ENCODE results near the gene BRD4. TPM values are rescaled to one million over a fixed set of nuclear protein-coding genes. Genes with fewer than 3 reads are reported as not detected.

Gene BRD4
- total RNA-seq, 2 experiments from 2014 or later = 103 to 110 TPM

DNA sequence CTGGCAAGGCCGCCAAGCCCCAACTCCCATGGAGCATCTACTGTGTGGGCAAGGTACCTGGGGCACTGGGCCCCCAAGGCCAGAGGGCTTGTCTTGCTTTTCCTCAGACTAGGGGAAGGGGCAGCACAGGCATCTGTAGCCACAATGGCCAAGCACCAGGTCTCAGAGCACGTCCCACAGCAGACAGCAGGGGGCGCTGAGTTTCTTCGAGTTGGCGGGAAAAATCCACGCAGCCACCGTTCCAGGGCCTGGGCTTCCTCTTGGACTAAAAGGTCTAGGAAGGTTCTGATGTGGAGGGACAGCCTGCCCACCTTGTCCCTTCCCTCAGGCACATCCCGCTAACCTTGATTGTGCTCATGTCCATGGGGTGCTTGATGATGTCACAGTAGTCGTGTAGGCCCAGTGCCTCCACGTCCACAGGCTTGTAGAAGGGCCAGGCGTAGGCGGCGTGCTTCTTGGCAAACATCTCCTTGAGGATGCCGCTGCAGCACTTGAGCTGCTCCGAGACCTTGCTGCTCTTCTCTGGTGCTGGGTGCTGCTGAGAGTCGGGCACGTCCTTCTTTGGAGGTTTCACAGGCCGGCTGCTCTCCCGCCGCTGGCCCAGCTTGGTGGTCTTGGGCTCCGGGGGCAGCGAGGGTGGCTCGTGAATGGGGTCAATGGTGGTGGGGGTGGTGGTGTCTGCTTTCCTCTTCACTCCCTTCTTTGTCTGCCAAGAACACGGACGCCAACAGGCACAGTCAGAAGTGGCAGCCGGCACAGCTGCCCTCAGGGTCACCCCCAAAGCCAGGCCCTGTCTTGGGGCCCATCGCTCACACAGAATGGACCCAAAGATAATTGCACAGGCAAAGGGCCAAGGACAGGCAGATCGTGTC is 68.0 kb downstream of the BRD4 start:
- Mint-ChIP-seq H3K4me1 (peaks cover 1% of the 10 kb centered on the region), H3K4me3 (no peak overlapping the region), H3K36me3 (ENCODE audit: low read depth) (peaks cover 77% of the 10 kb centered on the region), H3K27me3 (no peaks in the 10 kb centered on the region), H3K9me3 (no peaks in the 10 kb centered on the region), H3K27ac (peak overlapping the region; percentile 3)
- DNase-seq = peak; percentile 71
- POLR2A ChIA-PET = interaction anchor here (1.4 kb wide), 1 partner anchor 116 kb away, joined by 3 read pairs; the partner anchor contains the start of gene AKAP8
- CTCF ChIA-PET = interaction anchor here (0.9 kb wide), 1 partner anchor 14 kb away, joined by 3 read pairs; no protein-coding TSS in a partner anchor

DNA sequence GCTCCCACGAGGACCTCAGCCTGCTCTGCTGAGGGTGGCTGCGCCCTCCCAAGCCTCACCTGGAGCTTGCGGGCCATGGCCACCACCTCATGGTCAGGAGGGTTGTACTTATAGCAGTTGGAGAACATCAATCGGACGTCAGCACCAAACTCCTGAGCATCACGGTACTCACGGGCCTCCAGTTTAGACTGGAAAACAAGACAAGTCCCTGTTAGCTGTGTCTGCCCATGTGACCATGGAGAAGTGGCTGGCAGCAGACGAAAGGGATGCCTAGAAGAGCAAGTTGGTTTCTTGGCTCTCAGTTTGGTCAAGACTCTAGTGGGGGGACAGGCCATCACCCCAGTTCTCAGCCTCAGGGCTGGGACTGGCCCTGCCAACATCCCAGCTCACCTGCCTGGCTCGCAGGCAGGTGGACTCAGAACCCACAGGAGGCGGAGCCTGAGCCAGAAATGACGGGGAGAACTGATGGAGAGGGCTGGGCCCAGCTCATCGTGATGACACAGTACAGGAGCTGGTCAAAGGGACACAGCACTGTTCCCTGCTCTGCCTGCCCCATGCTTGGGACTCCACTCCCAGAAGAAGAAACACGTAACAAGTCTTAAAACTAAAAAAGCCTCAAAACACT is 68.9 kb downstream of the BRD4 start:
- ChIA-PET CTCF (interaction anchor here (0.9 kb wide), 1 partner anchor 13 kb away, joined by 3 read pairs; no protein-coding TSS in a partner anchor), POLR2A (interaction anchor here (1.4 kb wide), 1 partner anchor 117 kb away, joined by 3 read pairs; the partner anchor contains the start of gene AKAP8)
- no peaks in the 10 kb centered on the region for H3K9me3 Mint-ChIP-seq
- H3K36me3 Mint-ChIP-seq (ENCODE audit: low read depth) = peaks cover 79% of the 10 kb centered on the region
- peaks cover under 1% of the 10 kb centered on the region for H3K4me1 Mint-ChIP-seq
- no peak for DNase-seq
- H3K27me3 Mint-ChIP-seq = no peaks in the 10 kb centered on the region
- no peak overlapping the region for H3K27ac Mint-ChIP-seq
- no peak overlapping the region for H3K4me3 Mint-ChIP-seq

DNA sequence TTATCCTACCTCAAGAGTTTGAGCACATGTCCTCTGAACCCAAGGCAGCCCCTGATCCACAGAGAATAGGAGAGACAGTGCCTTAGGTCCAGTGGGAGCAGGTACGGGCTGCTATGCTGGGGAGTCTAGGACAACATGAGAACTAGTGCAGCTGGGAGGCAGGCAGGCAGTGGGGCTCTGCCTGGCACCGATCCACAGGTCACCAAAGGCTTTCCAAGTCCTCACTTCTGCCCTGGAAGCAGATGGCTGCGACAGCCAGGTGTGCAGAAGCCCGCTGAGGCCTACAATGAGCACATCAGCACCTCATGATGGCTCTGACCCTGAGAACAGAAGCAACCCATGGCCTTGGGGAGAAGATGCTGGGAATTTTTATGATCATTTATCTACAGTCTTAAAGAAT is 70.3 kb downstream of the BRD4 start:
- POLR2A ChIA-PET = no interaction called here
- Mint-ChIP-seq H3K4me1 (no peaks in the 10 kb centered on the region), H3K36me3 (ENCODE audit: low read depth) (peaks cover 77% of the 10 kb centered on the region), H3K9me3 (no peaks in the 10 kb centered on the region), H3K4me3 (no peak overlapping the region), H3K27ac (no peak overlapping the region), H3K27me3 (no peaks in the 10 kb centered on the region)
- CTCF ChIA-PET = no interaction called here
- no peak for DNase-seq

DNA sequence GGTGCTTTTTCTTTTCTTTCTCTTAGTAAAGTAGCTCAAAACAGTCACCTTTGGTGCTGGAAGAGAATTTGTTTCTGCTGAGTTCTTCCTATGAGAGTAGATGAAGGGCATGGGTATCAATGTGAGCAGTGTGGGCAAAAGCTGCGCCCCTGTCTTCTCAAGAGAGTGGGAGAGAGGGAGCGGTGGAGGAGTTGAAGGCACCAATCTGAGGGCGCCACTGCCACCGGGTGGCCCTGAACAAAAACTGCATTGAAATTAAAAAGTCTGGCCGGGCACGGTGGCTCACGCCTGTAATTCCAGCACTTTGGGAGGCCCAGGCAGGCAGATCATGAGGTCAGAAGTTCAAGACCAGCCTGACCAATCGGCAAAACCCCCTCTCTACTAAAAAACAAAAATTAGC is 71.4 kb downstream of the BRD4 start:
- Mint-ChIP-seq H3K4me3 (no peak overlapping the region), H3K4me1 (no peaks in the 10 kb centered on the region), H3K27ac (no peak overlapping the region), H3K27me3 (no peaks in the 10 kb centered on the region), H3K9me3 (no peaks in the 10 kb centered on the region), H3K36me3 (ENCODE audit: low read depth) (peaks cover 82% of the 10 kb centered on the region)
- ChIA-PET POLR2A (no interaction called here), CTCF (interaction anchor here (0.7 kb wide), 1 partner anchor 679 kb away, joined by 3 read pairs; no protein-coding TSS in a partner anchor)
- no peak for DNase-seq

DNA sequence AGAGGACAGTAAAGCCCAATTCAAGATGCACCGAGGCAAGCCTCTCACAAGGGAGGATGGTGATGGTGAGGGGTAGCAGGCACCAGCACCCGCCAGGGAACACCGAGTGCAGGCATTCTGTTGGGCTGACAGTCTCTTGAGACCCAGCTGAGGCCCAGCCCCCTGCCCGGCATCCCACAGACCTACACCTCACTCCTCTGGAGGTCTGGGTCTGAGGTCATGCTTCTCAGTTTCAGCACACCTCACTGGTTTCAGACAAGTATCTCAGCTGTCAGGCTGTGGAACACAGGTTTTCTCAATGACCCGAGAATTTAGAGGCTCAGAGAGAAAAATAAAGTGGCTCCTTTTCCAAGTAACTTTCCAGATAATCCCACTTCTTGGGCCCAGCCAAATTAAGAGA is 72.4 kb downstream of the BRD4 start:
- CTCF ChIA-PET = no interaction called here
- POLR2A ChIA-PET = no interaction called here
- peaks cover 86% of the 10 kb centered on the region for H3K36me3 Mint-ChIP-seq (ENCODE audit: low read depth)
- H3K9me3 Mint-ChIP-seq = no peaks in the 10 kb centered on the region
- H3K4me1 Mint-ChIP-seq = no peaks in the 10 kb centered on the region
- DNase-seq = no peak
- H3K4me3 Mint-ChIP-seq = no peak overlapping the region
- H3K27me3 Mint-ChIP-seq = no peaks in the 10 kb centered on the region
- no peak overlapping the region for H3K27ac Mint-ChIP-seq

DNA sequence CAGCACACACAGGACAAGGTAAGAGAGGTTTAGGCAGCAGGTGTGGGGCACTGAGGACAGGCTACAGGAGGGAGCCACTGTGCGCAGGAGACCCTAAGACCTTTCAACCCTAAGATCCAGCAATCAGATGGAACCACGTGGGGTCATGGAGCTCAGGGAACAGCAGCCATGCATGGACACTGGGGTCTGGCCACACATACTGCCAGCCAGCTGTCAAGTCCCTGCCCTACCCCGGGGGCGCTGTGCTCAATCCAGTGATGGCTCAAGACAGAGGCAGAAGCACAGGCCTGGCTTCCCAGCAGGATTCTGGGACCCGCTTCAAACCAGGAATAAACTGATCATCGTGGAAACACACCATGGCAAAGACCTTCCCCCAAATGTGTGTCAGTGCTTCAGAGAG is 74.6 kb downstream of the BRD4 start:
- H3K4me1 Mint-ChIP-seq = no peaks in the 10 kb centered on the region
- H3K27ac Mint-ChIP-seq = no peak overlapping the region
- H3K4me3 Mint-ChIP-seq = no peak overlapping the region
- ChIA-PET CTCF (no interaction called here), POLR2A (no interaction called here)
- H3K27me3 Mint-ChIP-seq = no peaks in the 10 kb centered on the region
- no peak for DNase-seq
- H3K36me3 Mint-ChIP-seq (ENCODE audit: low read depth) = peaks cover 80% of the 10 kb centered on the region
- H3K9me3 Mint-ChIP-seq = no peaks in the 10 kb centered on the region

DNA sequence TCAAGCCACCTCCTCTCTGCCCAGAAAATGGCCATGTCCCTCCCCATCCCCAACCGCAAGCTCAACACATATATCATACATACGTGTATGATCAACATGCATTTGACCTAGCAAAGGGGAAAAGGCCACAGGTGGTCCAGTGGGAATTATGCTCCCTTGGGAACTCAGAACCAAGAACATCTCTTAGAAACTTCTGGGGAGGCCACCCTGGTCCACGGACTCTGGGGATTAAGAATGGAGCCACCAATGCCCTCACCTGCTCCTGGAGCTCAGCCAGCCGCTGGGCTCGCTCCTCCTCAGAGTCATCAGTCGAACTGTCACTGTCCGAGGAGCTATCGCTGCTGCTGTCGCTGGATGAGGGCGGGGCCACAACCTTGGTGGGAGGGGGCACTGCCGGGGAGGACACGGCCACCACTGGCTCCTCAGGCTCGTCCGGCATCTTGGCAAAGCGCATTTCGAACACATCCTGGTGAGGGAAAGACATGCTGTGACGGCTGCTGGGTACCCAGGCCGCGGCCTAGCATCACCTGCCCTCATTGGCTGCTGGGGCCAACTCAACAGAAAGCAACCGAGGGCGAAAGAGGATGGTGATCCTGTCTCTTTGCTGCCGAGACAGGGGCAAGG is 75.5 kb downstream of the BRD4 start:
- POLR2A ChIA-PET = no interaction called here
- H3K36me3 Mint-ChIP-seq (ENCODE audit: low read depth) = peaks cover 83% of the 10 kb centered on the region
- no peak for DNase-seq
- H3K27ac Mint-ChIP-seq = no peak overlapping the region
- CTCF ChIA-PET = no interaction called here
- no peaks in the 10 kb centered on the region for H3K9me3 Mint-ChIP-seq
- no peaks in the 10 kb centered on the region for H3K4me1 Mint-ChIP-seq
- H3K4me3 Mint-ChIP-seq = no peak overlapping the region
- H3K27me3 Mint-ChIP-seq = no peaks in the 10 kb centered on the region

DNA sequence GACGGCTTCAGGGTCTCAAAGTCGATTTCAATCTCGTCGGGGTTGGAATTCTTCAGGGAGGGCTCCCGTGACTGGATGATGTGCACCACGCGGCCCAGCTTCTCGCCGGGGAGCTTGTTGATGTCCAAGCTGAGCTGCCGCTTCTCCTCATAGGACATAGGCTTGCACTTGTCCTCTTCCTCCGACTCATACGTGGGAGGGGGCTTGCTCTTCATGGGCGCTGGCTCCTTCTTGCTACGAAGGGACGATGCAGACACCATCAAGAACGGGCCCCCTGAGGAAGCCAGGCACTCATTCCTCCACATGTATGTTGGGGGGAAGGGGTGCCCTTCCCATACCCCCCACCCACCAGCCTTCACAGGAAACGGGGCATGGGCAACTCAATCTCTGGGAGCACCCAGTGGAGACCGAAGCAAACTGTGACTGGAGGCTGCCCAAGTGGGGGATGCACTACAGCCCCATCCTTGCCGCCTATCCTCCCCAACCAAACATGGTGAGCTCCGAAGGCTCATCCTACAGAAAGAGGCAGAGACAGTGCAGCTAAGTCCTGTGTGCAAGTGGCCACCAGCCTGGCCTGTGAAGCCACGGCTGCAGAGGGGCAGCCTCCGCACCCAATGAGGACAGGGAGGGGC is 76.9 kb downstream of the BRD4 start:
- ChIA-PET POLR2A (no interaction called here), CTCF (no interaction called here)
- no peak for DNase-seq
- Mint-ChIP-seq H3K27ac (no peak overlapping the region), H3K27me3 (no peaks in the 10 kb centered on the region), H3K4me1 (no peaks in the 10 kb centered on the region), H3K9me3 (no peaks in the 10 kb centered on the region), H3K36me3 (ENCODE audit: low read depth) (peaks cover 72% of the 10 kb centered on the region), H3K4me3 (no peak overlapping the region)

DNA sequence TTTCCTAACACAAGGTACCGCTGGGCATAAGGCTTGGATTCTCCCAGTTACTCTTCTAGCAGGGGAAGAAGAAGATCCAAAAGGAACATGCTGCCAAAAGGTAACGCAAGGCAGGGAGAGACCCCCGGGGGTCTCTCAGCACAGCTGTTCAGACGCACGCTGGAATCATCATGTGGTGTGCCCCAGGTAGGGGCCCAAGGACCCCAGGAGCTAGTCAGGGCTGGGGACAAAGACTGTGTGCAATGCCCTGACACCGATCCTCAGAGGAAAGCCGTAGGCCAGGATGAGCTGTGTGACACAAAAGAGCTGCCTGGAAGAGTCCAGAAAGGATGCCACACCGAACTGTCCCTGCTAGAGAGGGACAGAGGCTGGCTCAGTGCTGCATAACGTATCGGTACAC is 77.8 kb downstream of the BRD4 start:
- Mint-ChIP-seq H3K36me3 (ENCODE audit: low read depth) (peaks cover 66% of the 10 kb centered on the region), H3K27me3 (no peaks in the 10 kb centered on the region), H3K4me3 (no peak overlapping the region), H3K9me3 (no peaks in the 10 kb centered on the region), H3K27ac (no peak overlapping the region), H3K4me1 (no peaks in the 10 kb centered on the region)
- ChIA-PET POLR2A (no interaction called here), CTCF (no interaction called here)
- no peak for DNase-seq

DNA sequence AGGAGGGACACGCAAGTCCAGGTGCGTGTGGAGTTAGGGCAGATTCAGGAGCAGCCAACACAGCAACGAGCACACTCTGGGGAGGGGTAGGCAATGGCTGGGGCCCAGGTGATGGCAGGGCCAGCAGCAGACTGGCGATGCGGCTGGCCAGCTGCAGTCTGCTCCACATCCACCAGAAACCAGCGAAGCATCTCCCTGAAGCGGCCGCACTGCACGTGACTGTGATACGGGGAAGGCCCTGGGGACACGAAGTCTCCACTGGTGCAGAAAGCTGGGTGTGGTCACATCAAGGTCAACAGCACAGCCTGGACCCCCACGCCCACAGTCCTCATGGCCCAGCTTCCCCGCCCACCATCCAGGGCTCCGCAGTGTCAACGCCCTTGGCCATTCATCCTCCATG is 78.8 kb downstream of the BRD4 start:
- Mint-ChIP-seq H3K27me3 (no peaks in the 10 kb centered on the region), H3K9me3 (no peaks in the 10 kb centered on the region), H3K4me1 (no peaks in the 10 kb centered on the region), H3K36me3 (ENCODE audit: low read depth) (peaks cover 62% of the 10 kb centered on the region), H3K27ac (no peak overlapping the region), H3K4me3 (no peak overlapping the region)
- ChIA-PET POLR2A (interaction anchor here (1.1 kb wide), 1 partner anchor 26 kb away, joined by 4 read pairs; no protein-coding TSS in a partner anchor), CTCF (no interaction called here)
- no peak for DNase-seq

DNA sequence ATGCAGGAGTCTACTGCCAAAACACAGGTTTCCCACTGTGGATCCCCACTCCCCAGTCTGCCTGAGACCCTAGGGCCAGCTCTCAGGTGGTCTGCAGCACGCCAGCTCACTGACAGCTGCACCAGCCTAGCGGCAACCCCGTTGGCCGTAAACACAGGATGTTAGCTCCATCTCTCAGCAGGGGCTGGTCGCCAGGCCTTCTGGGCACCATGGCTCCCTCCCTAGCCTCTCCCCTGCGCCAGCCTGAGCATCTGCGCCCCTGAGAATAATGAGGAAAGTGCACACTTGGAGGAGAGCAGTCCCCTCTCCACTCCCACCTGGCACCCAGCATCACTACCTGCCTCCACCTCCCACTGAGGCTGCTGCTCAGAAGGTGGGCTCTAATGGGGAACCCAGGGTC is 79.3 kb downstream of the BRD4 start:
- CTCF ChIA-PET = no interaction called here
- POLR2A ChIA-PET = interaction anchor here (1.1 kb wide), 1 partner anchor 26 kb away, joined by 4 read pairs; no protein-coding TSS in a partner anchor
- no peak for DNase-seq
- Mint-ChIP-seq H3K4me3 (no peak overlapping the region), H3K4me1 (no peaks in the 10 kb centered on the region), H3K27ac (no peak overlapping the region), H3K27me3 (no peaks in the 10 kb centered on the region), H3K9me3 (no peaks in the 10 kb centered on the region), H3K36me3 (ENCODE audit: low read depth) (peaks cover 64% of the 10 kb centered on the region)

DNA sequence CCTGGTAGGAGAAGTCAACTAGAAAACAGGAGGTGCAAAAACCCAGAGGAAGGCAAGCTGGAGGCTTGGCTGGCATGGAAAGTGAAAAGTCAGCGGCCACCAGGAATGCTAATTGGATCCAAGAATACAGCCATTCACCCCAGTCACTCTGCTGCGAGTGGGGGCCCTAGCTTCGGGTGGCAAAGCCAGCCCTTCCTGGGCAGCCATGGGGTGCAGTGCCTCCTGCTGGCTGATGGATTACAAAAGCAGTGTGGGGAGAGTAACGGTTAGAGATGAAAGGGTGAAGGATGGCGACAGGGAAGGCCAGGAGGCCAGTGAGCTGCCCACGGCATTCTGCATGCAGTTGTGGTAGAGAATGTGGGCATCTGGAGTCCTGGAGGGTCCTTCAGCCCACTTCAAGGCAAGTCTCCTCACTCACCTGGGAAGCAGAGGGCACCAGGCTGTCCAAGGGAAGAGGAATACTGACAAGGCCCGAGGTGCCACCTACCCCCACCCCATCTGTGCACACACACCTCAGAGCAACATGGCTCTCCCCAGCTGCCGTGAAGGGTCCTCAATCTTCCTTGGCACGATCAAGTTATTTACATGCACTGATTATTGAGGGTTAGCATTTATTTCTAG is 79.8 kb downstream of the BRD4 start:
- Mint-ChIP-seq H3K9me3 (no peaks in the 10 kb centered on the region), H3K27ac (no peak overlapping the region), H3K4me3 (no peak overlapping the region), H3K27me3 (no peaks in the 10 kb centered on the region), H3K36me3 (ENCODE audit: low read depth) (peaks cover 59% of the 10 kb centered on the region), H3K4me1 (no peaks in the 10 kb centered on the region)
- ChIA-PET CTCF (no interaction called here), POLR2A (no interaction called here)
- no peak for DNase-seq
